Kidney (tissue), 14 donors: ENCODE data around the gene MEI1. TPM values are rescaled to one million over a fixed set of nuclear protein-coding genes. Genes with fewer than 3 reads are reported as not detected.
A peak's percentile ranks its signal among the peaks of the same experiment; 100 is the strongest.

Experiments used
- DNase-seq, 5 donors: peaks; one replicate each; pipeline ENCODE4 v3.0.0-alpha.2; 2013 to 2020
- FAIRE-seq: peaks from 2 replicates; lab custom pipeline; 2012; peaks lifted over from hg19 to GRCh38; lab: Jason Lieb, UNC
- H3K27ac ChIP-seq, 2 donors: one replicate each; pipeline ENCODE4 v1.7.0; 2013; ENCODE audit warnings: low read depth in 2 of 2, low read length in 2 of 2, inconsistent platforms in 1 of 2
- H3K27me3 ChIP-seq: one replicate; pipeline ENCODE4 v1.7.1; 2013; ENCODE audit warnings: low read length, inconsistent platforms; ENCODE audit not compliant: control insufficient read depth, insufficient read depth
- H3K36me3 ChIP-seq, 3 donors: one replicate each; pipeline versions ENCODE4 v1.7.0 to v1.7.1; 2013; ENCODE audit warnings: low read length in 3 of 3, control low read depth in 1 of 3, inconsistent platforms in 1 of 3; ENCODE audit not compliant: insufficient read depth in 3 of 3, control insufficient read depth in 2 of 3
- H3K4me1 ChIP-seq, 3 donors: one replicate each; pipeline versions ENCODE4 v1.7.0 to v1.7.1; 2013; ENCODE audit warnings: low read length in 3 of 3, inconsistent platforms in 1 of 3, low read depth in 1 of 3; ENCODE audit not compliant: control insufficient read depth in 2 of 3, insufficient read depth in 2 of 3
- H3K4me3 ChIP-seq, 3 donors: one replicate each; pipeline versions ENCODE4 v1.7.0 to v1.8.1; 2013; ENCODE audit warnings: low read length in 3 of 3, control low read depth in 1 of 3, inconsistent platforms in 1 of 3
- H3K9ac ChIP-seq, 3 donors: one replicate each; pipeline versions ENCODE4 v1.7.0 to v1.7.1; 2013; ENCODE audit warnings: low read length in 3 of 3, control low read depth in 1 of 3, inconsistent platforms in 1 of 3
- H3K9me3 ChIP-seq, 3 donors: one replicate each; pipeline versions ENCODE4 v1.7.0 to v1.7.1; 2013; ENCODE audit warnings: low read length in 3 of 3, control low read depth in 1 of 3, inconsistent platforms in 1 of 3; ENCODE audit not compliant: control insufficient read depth in 2 of 3, insufficient read depth in 1 of 3
- intact Hi-C: fragments of 100-400 bp; cut with DNase I; formaldehyde crosslinking; loops from one replicate; pipeline ENCODE4 v1.11.1; 2022
- polyA plus RNA-seq: library from polyadenylated mRNA; stranded (reverse); fragments of 350-450 nt; fragmentation: Illumina TruSeq; extraction: RNeasy Lipid Tissue Mini Kit (QIAGEN cat#74804); gene quantifications from one replicate; pipeline ENCODE4 v1.2.3, GENCODE V29; 2014; ENCODE audit warnings: low read depth, low replicate concordance; ENCODE audit not compliant: insufficient read depth
- total RNA-seq: library from RNA; stranded (reverse); fragmentation: NEBNext Ultra II Directional; extraction: Animal tissue kit (Norgen Biotek cat#: 25700); gene quantifications from one replicate; pipeline ENCODE4 v1.2.1, GENCODE V29; 2021
- TF ChIP-seq, protein P1 (sequence below): IDR thresholded peaks from 3 replicates; pipeline ENCODE4 v1.5.1; 2012; ENCODE audit warnings: mild to moderate bottlenecking, moderate library complexity, borderline replicate concordance; ENCODE audit not compliant: insufficient read depth; ENCODE audit errors: extremely low read depth
- donor health status: control.
- donor health status: control.
- donor health status: control.
- donor health status: control.
- donor health status: control.
- donor health status: DM: yes; HTN: yes; CAD: no.
- donor health status: Normal renal cell carcinoma (clear cell type).

MEI1 gene
- total and polyA plus RNA-seq, 2 donors from 2014 or later: 2.4 to 14.6 TPM

DNA sequence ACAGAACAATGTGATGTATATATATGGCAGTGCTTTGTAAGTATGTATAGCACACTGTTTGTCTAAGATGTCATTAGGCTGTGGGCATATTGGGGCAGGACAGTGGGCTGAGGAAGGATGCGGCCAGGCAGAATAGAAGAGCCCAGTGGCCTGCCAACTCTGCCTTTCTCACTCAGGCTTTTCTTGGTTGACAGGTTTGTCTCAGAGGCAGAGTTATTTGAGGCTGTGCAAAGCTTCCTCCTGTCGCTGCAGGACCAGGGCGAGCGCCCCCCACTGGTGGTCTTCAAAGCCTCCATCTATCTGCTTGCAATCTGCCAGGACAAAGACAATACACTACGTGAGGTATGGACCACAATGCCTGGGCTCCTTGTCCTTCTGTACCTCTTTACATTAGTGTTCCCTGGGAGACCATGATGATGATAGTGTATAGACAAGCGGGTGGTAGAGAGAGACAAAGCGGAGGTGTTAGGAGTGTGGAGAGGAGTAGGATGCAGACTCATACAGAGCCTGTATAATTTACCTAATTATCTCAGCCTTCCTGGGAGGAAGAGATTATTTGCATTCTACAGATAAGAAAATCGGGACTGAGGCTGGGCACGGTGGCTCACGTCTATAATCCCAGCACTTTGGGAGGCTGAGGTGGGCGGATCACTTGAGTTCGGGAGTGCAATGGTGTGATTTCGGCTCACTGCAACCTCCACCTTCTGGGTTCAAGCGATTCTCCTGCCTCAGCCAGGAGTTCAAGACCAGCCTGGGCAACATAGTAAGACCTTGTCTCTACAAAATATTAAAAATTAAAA lies 63.9 kb downstream of the MEI1 start:
- H3K4me1 ChIP-seq: no peaks in the 10 kb centered on the region
- H3K9me3 ChIP-seq: no peaks in the 10 kb centered on the region
- no peaks in the 10 kb centered on the region for H3K27me3 ChIP-seq
- FAIRE-seq (no peak), DNase-seq (peak in 1 of 5 donors; percentile 30)
- no peaks in the 10 kb centered on the region for H3K36me3 ChIP-seq
- H3K4me3 ChIP-seq: no peak overlapping the region
- H3K9ac ChIP-seq: no peak overlapping the region
- intact Hi-C loops: no loop called here
- TF ChIP-seq, protein P1, sequence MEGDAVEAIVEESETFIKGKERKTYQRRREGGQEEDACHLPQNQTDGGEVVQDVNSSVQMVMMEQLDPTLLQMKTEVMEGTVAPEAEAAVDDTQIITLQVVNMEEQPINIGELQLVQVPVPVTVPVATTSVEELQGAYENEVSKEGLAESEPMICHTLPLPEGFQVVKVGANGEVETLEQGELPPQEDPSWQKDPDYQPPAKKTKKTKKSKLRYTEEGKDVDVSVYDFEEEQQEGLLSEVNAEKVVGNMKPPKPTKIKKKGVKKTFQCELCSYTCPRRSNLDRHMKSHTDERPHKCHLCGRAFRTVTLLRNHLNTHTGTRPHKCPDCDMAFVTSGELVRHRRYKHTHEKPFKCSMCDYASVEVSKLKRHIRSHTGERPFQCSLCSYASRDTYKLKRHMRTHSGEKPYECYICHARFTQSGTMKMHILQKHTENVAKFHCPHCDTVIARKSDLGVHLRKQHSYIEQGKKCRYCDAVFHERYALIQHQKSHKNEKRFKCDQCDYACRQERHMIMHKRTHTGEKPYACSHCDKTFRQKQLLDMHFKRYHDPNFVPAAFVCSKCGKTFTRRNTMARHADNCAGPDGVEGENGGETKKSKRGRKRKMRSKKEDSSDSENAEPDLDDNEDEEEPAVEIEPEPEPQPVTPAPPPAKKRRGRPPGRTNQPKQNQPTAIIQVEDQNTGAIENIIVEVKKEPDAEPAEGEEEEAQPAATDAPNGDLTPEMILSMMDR: peak; percentile 14
- H3K27ac ChIP-seq: no peak overlapping the region

DNA sequence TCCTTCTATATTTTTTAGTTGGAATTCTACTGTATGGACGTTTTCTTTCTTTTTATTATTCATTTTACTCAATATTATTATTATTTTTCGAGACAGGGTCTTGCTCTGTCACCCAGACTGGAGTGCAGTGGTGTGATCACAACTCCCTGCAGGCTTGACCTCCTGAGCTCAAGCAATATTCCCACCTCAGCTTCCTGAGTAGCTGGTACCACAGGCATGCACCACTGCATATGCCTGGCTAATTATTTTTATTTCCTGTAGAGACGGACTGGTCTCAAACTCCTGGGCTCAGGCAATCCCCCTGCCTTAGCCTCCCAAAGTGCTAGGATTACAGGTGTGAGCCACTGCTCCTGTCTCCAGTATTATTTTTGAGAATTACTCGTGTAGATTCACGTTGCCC lies 67.2 kb downstream of the MEI1 start:
- Histone ChIP-seq H3K9me3 (no peaks in the 10 kb centered on the region), H3K36me3 (no peaks in the 10 kb centered on the region), H3K9ac (no peak overlapping the region), H3K27me3 (no peaks in the 10 kb centered on the region), H3K4me1 (no peaks in the 10 kb centered on the region), H3K4me3 (no peak overlapping the region), H3K27ac (no peak overlapping the region)
- TF ChIP-seq, protein P1: no peak
- FAIRE-seq (no peak), DNase-seq (peak in 2 of 5 donors; percentile 29 to 45)
- intact Hi-C loops: no loop called here

DNA sequence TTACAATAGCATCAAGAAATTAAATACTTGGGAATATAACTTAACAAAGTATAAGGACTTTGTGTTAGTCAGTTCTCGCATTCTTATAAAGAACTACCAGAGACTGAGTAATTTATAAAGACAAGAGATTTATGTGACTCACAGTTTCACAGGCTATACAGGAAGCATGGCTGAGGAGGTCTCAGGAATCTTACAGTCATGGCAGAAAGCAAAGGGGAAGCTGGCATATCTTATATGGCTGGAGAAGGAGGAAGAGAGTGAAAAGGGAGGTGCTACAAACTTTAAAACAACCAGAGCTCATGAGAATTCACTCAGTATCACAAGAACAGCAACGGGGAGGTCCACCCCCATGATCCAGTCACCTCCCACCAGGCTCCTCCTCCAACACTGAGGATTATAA lies 69.1 kb downstream of the MEI1 start:
- Histone ChIP-seq H3K27ac (no peak overlapping the region), H3K27me3 (no peaks in the 10 kb centered on the region), H3K36me3 (no peaks in the 10 kb centered on the region), H3K4me1 (no peaks in the 10 kb centered on the region), H3K9me3 (no peaks in the 10 kb centered on the region), H3K4me3 (no peak overlapping the region), H3K9ac (no peak overlapping the region)
- FAIRE-seq: no peak
- TF ChIP-seq, protein P1: no peak
- DNase-seq: peak in 2 of 5 donors; percentile 56 to 61
- intact Hi-C loops: no loop called here
